ENCODE results near the gene KIAA0753. TPM values are rescaled to one million over a fixed set of nuclear protein-coding genes. Genes with fewer than 3 reads are reported as not detected.

The KIAA0753 gene
- total RNA-seq, 1 experiment from 2014 or later = 18.3 TPM

DNA sequence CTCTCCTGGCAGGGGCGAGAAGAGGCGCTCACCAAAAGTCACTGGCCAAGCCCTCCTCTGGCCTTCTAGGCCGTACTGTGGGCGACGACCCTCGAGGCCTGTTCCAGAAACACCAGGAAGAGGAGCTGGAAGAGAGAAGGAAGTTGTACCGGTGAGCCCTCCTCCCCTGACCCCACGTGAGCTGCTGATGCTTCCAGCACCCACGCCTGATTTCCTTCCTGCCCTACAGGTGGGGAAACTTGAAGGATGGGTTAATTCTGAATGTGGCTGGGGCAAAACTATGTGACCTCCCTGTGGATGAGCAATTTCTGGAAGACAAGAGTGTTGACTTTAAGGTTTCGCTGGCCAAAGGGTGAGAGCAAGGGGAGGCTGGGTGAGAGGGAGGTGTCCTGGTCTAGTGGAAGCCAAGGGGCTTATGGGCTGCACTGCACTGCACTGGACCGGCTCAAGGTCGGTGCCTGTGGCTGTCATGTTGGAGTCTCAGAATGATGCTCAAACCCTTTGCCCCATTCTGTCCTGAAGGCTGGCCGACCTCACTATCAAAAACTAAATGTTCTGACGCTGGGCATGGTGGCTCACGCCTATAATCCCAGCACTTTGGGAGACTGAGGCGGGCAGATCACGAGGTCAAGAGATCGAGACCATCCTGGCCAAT is 17.2 kb upstream of the KIAA0753 start:
- H2AFZ ChIP-seq (ENCODE audit: low read depth, low read length, poor library complexity, severe bottlenecking) = no peak overlapping the region
- intact Hi-C loops (cut with micrococcal nuclease) = no loop called here
- no peak for DNase-seq (ENCODE audit: low read depth, low spot score)
- no peak for TF ChIP-seq TCF7L2 (IDR thresholded peaks at IDR 0.05; ENCODE audit: borderline replicate concordance, extremely low read depth, insufficient read depth, insufficient read length)
- TF ChIP-seq, protein P1, sequence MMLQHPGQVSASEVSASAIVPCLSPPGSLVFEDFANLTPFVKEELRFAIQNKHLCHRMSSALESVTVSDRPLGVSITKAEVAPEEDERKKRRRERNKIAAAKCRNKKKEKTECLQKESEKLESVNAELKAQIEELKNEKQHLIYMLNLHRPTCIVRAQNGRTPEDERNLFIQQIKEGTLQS (IDR thresholded peaks at IDR 0.05) = no peak
- no peak for TF ChIP-seq CEBPB (IDR thresholded peaks at IDR 0.05; ENCODE audit: low read depth)
- no peak for TF ChIP-seq POLR2AphosphoS5 (IDR thresholded peaks at IDR 0.05; ENCODE audit: low read depth, low read length)
- TF ChIP-seq, protein P2, sequence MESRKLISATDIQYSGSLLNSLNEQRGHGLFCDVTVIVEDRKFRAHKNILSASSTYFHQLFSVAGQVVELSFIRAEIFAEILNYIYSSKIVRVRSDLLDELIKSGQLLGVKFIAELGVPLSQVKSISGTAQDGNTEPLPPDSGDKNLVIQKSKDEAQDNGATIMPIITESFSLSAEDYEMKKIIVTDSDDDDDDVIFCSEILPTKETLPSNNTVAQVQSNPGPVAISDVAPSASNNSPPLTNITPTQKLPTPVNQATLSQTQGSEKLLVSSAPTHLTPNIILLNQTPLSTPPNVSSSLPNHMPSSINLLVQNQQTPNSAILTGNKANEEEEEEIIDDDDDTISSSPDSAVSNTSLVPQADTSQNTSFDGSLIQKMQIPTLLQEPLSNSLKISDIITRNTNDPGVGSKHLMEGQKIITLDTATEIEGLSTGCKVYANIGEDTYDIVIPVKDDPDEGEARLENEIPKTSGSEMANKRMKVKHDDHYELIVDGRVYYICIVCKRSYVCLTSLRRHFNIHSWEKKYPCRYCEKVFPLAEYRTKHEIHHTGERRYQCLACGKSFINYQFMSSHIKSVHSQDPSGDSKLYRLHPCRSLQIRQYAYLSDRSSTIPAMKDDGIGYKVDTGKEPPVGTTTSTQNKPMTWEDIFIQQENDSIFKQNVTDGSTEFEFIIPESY (IDR thresholded peaks at IDR 0.05; ENCODE audit: extremely low read depth, insufficient replicate concordance, low read length) = no peak
- no peak for TF ChIP-seq ZNF274 (IDR thresholded peaks at IDR 0.05; ENCODE audit: low read depth, low read length)
- no peak for TF ChIP-seq EZH2 (IDR thresholded peaks at IDR 0.05)
- TF ChIP-seq RAD21 (IDR thresholded peaks at IDR 0.05; ENCODE audit: low read depth) = no peak
- no peak for TF ChIP-seq SRF (IDR thresholded peaks at IDR 0.05; ENCODE audit: low read depth)
- no peak for TF ChIP-seq EZH2phosphoT487 (IDR thresholded peaks at IDR 0.05; ENCODE audit: borderline replicate concordance)
- TF ChIP-seq, protein P3, sequence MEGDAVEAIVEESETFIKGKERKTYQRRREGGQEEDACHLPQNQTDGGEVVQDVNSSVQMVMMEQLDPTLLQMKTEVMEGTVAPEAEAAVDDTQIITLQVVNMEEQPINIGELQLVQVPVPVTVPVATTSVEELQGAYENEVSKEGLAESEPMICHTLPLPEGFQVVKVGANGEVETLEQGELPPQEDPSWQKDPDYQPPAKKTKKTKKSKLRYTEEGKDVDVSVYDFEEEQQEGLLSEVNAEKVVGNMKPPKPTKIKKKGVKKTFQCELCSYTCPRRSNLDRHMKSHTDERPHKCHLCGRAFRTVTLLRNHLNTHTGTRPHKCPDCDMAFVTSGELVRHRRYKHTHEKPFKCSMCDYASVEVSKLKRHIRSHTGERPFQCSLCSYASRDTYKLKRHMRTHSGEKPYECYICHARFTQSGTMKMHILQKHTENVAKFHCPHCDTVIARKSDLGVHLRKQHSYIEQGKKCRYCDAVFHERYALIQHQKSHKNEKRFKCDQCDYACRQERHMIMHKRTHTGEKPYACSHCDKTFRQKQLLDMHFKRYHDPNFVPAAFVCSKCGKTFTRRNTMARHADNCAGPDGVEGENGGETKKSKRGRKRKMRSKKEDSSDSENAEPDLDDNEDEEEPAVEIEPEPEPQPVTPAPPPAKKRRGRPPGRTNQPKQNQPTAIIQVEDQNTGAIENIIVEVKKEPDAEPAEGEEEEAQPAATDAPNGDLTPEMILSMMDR (IDR thresholded peaks at IDR 0.05 in 2 of 3, conservative IDR thresholded peaks at IDR 0.05 in 1 of 3; ENCODE audit: borderline replicate concordance in 1 of 3, insufficient read depth in 1 of 3, low read depth in 2 of 3, low read length in 2 of 3) = no peak
- TF ChIP-seq, protein P4, sequence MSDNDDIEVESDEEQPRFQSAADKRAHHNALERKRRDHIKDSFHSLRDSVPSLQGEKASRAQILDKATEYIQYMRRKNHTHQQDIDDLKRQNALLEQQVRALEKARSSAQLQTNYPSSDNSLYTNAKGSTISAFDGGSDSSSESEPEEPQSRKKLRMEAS (IDR thresholded peaks at IDR 0.05) = no peak
- TF ChIP-seq SP1 (IDR thresholded peaks at IDR 0.05; ENCODE audit: low read depth) = no peak
- no peak for TF ChIP-seq ZFX (IDR thresholded peaks at IDR 0.05)
- TF ChIP-seq CBX3 (IDR thresholded peaks at IDR 0.05; ENCODE audit: low read depth) = no peak
- no peak for TF ChIP-seq EGR1 (IDR thresholded peaks at IDR 0.05; ENCODE audit: low read depth)
- no peak for TF ChIP-seq SIN3A (IDR thresholded peaks at IDR 0.05; ENCODE audit: low read depth)
- no peak for TF ChIP-seq YY1 (IDR thresholded peaks at IDR 0.05; ENCODE audit: extremely low read depth, insufficient replicate concordance, low read depth, low read length)
- TF ChIP-seq POLR2A (IDR thresholded peaks at IDR 0.05; ENCODE audit: borderline replicate concordance, extremely low read depth, insufficient read depth, insufficient read length) = no peak
- H3K27ac ChIP-seq (ENCODE audit: low read depth, low read length) = no peak overlapping the region; the same call in 1 of the 2 replicates
- CTCF ChIA-PET = interaction anchor here (0.7 to 1.2 kb wide), 2 partner anchors 186 to 347 kb away, joined by 3 to 4 read pairs; no protein-coding TSS in a partner anchor
- H3K9ac ChIP-seq (ENCODE audit: low read length) = peak overlapping the region; percentile 25
- no peaks in the 10 kb centered on the region for H3K79me2 ChIP-seq (ENCODE audit: insufficient read depth, low read length)
- POLR2A ChIA-PET = interaction anchor here (0.6 kb wide), 1 partner anchor 1724 kb away, joined by 3 read pairs; no protein-coding TSS in a partner anchor
- H3K4me1 ChIP-seq (ENCODE audit: control insufficient read depth in 1 of 2, insufficient read depth in 2 of 2, low read length in 2 of 2) = peaks cover 0 to 6% of the 10 kb centered on the region in 2 experiments; a peak in 1 of 4 replicates
- ATAC-seq = peak; percentile 49
- RAD21 ChIA-PET (ENCODE audit: low non-redundant PET in 1 of 2, low total read pairs in 2 of 2, uncharacterized antibody in 2 of 2, unreplicated experiment in 2 of 2) = interaction anchor here (0.6 to 0.8 kb wide), 2 partner anchors 16 kb away, joined by 3 read pairs; no protein-coding TSS in a partner anchor
- no peaks in the 10 kb centered on the region for H3K36me3 ChIP-seq (ENCODE audit: control insufficient read depth in 1 of 2, insufficient read depth in 2 of 2, low read length in 2 of 2)
- H4K20me1 ChIP-seq (ENCODE audit: insufficient read depth) = no peaks in the 10 kb centered on the region
- H3K27me3 ChIP-seq (ENCODE audit: insufficient read depth, low read length) = no peaks in the 10 kb centered on the region; the same call in 1 of the 2 replicates
- H3K4me2 ChIP-seq (ENCODE audit: low read length) = peak overlapping the region; percentile 69
- peak overlapping the region; percentile 40 to 50 for H3K4me3 ChIP-seq (replicated peaks in 1 of 2; ENCODE audit: low read depth in 1 of 2, low read length in 2 of 2)
- no TSS peak for BruUV-seq (replicated peaks)
- no peaks in the 10 kb centered on the region for H3K9me3 ChIP-seq (ENCODE audit: control insufficient read depth in 1 of 2, insufficient read depth in 1 of 2, low read depth in 1 of 2, low read length in 2 of 2)
- H3K9me2 ChIP-seq (ENCODE audit: insufficient read depth) = no peaks in the 10 kb centered on the region
